C4-2B (cell line): ENCODE results near the gene MAGOHB.

Experiments
- ZFX ChIP-seq: fragments of 450-650 bp; IDR thresholded peaks from 2 replicates; pipeline ENCODE4 v1.6.1; 2017
- TF ChIP-seq, protein P1 (sequence below): fragments of 450-650 bp; conservative IDR thresholded peaks from 2 replicates; pipeline ENCODE4 v1.5.1; 2017; ENCODE audit warnings: mild to moderate bottlenecking

DNA sequence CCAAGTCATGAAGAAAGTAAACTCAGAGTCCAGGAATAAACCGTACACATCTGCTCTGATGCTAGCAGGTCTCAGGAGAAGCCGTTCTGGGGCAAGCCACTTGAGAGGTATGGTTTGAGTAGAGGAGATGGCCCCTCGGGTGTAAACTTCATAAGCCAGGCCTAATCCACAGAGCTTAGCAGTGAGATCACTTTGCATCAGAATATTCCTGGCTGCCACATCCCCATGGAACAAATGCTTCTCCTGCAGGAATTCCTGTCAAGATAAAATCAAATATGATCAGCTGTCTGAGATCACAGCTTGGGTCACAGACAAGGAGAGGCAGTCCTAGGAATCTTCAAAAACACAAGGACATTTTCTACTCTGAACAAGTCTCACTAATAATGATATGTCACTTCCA, 11.2 kb upstream of the MAGOHB start:
- no peak for TF ChIP-seq ZFX
- TF ChIP-seq, protein P1, sequence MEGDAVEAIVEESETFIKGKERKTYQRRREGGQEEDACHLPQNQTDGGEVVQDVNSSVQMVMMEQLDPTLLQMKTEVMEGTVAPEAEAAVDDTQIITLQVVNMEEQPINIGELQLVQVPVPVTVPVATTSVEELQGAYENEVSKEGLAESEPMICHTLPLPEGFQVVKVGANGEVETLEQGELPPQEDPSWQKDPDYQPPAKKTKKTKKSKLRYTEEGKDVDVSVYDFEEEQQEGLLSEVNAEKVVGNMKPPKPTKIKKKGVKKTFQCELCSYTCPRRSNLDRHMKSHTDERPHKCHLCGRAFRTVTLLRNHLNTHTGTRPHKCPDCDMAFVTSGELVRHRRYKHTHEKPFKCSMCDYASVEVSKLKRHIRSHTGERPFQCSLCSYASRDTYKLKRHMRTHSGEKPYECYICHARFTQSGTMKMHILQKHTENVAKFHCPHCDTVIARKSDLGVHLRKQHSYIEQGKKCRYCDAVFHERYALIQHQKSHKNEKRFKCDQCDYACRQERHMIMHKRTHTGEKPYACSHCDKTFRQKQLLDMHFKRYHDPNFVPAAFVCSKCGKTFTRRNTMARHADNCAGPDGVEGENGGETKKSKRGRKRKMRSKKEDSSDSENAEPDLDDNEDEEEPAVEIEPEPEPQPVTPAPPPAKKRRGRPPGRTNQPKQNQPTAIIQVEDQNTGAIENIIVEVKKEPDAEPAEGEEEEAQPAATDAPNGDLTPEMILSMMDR: no peak
